Epithelial cell of proximal tubule (primary cell): ENCODE data around the gene ZNF646. TPM values are rescaled to one million over a fixed set of nuclear protein-coding genes. Genes with fewer than 3 reads are reported as not detected.

Experiments used
- DNase-seq: peaks from one replicate; pipeline ENCODE4 v3.0.0-alpha.2; 2011; ENCODE audit warnings: low read depth
- H3K4me3 ChIP-seq: 2 replicates; pipeline ENCODE4 v1.5.1; 2011; ENCODE audit warnings: low read depth, mild to moderate bottlenecking, low read length
- CTCF ChIP-seq: conservative IDR thresholded peaks from 2 replicates; pipeline ENCODE4 v1.5.1; 2012; ENCODE audit warnings: low read depth, mild to moderate bottlenecking, low read length
- total RNA-seq: library from RNA; depleted of rRNA; stranded (reverse); fragments of >200 nt; gene quantifications from 2 replicates; pipeline ENCODE4 v1.2.3, GENCODE V29; 2015

Gene ZNF646
- total RNA-seq, 1 donor from 2014 or later: 13.5 TPM

- DNase-seq: no peak
- TF ChIP-seq CTCF: no peak
- H3K4me3 ChIP-seq: no peak overlapping the region
Measured at GRCh38 chr16:31080035-31080629, 5.9 kb downstream of the ZNF646 start.

- DNase-seq: no peak
Measured at GRCh38 chr16:31080756-31081419, 6.7 kb downstream of the ZNF646 start.

GRCh38 chr16:31081428-31082351 lies 7.5 kb downstream of the ZNF646 start:
- no peak for DNase-seq
- H3K4me3 ChIP-seq: no peak overlapping the region
- no peak for TF ChIP-seq CTCF

More at GRCh38 chr16:31080756-31081419, 6.7 kb downstream of the ZNF646 start:
- no peak for TF ChIP-seq CTCF
- H3K4me3 ChIP-seq: no peak overlapping the region

DNA sequence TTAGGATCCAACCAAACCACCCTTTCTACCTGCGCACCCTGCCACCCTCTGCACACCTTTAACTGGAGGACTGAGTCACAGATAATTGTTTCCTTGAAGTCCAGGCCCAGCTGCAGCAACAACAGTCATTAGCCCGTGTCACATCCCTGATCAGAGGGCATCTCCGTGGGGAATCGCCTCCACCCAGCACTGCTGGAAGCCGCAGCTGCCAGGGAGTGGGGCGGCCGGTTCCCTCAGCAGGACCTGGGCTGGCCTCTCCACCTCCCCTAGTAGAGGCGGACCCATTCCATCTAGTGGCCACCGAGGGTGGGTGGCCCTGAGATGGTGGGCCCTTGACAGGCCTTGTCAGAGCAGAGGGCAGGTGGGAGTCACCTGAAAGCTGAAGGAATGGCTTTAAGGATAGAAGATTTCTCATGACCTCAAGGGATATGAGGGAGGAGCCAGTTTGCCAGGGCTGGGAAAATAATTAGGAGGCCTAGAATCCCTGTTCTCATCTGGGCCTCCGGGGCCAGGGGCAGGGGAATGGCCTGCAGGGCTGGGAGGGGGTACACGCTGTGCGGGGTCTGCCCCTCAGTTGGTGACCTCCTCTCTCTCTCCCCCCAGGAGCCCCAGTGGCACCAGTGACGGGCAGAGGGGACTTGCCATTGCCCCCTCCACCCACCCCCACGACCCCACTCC lies 8.3 kb downstream of the ZNF646 start:
- H3K4me3 ChIP-seq: no peak overlapping the region
- TF ChIP-seq CTCF: no peak
- no peak for DNase-seq

GRCh38 chr16:31083081-31083480 lies 8.9 kb downstream of the ZNF646 start:
- H3K4me3 ChIP-seq: no peak overlapping the region
- no peak for TF ChIP-seq CTCF
- no peak for DNase-seq

- no peak for TF ChIP-seq CTCF
- H3K4me3 ChIP-seq: no peak overlapping the region
- DNase-seq: no peak
Measured at GRCh38 chr16:31083556-31083955, 9.3 kb downstream of the ZNF646 start.
